DMS79 (cell line): ENCODE measurements around the gene CHAF1A.

Experiments used
- DNase-seq: peaks from one replicate; lab custom pipeline; 2025; lab: John Stamatoyannopoulos, UW

The CHAF1A gene

DNA sequence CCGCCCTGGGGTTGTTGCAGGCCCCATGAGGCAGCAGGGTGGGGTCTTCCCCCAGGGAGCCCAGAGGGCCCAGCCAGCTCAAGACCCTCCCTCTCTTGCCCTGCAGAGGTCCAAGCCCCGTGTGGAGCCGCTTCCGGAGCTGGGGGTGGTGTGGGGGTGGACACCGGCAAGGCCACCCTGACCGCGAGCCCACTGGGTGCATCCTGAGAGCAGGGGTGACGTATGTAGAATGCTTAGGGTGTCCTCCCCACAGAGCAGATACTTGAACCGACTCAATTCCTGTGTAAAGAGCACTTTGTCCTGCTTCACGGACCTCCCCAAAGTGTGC, 40.3 kb downstream of the CHAF1A start:
- no peak for DNase-seq

GRCh38 chr19:4443188-4443587, 40.7 kb downstream of the CHAF1A start:
- no peak for DNase-seq

DNA sequence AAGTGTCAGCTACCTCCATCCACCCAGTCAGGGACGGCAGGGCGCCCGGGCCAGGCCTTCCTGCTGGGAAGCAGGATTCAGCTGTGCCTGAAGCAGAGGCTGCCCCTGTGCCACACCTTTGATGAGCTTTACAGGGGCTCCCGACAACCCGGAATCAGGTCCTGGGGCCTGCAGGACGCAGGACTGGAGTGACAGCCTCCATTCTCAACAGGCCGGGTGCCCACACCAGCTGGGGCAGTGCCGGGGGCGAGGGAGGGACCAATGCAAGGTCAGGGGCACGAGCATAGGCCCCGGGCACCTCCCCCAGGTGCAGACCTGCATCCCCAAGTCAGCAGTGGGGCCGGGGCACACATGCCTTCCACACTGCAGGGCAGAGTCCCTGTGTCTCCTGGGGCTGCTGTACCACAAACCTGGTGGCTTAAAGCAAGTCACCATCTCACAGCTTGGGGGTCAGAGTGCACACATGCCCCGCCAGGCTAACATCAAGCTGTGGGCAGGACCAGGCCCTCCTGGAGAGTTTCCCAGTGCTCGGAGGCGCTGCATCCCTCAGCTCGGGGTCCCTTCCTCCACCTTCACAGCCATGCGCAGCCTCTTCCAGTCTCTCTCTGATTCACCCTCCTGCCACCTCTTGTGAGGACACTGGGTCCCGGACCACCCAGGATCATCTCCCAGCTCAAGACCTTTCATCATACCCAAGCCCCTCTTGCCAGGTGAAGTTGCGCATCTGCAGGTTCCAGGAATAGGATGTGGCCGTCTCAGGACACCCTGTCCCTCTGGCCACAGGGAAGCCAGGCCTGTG, 41.7 kb downstream of the CHAF1A start:
- DNase-seq: no peak

DNA sequence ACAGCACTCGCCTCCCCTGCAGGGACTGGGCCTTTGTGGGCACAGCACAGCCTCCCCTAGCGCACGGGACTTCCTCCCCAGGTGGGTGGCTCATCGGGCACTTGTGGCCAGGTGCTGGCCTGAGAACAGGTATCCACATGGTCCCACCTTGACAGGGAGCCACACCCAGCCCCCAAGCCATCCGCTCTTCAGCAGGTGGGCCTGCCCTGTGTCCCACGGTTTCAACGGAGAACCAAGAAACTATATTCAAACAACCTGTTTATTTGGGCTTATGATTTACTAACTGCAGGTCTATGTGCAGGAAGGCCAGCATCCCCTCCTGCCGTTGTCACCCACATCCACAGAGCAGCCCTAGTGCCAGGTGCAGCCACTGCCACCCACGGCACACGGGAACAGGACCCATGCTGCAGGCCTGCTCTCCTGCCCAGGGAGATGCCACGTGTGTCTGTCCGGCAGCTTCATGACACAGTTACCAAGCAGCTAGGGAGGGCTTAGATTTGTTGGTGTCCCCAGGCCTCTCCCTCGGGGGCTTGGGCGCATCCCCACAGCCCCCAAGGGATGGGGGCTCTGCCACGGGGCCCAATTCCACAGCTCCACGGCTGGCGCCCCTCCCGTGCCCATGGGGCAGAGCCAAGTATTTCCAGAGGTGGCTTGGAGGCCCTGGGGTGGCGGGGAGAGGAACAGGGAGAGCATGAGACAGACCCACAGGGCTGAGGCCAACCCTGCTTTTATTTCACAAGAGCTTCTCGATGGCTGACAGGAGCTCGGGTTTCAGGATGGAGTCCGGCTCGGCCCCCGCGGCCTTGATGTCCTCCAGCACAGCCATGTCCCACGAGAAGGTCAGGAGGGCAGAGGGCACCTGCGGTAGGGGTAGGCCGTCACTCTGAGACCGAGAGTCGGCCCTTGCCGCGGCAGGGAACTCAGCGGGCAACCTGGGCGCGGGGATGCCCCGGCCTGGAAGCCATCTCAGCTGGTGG, 42.6 kb downstream of the CHAF1A start:
- no peak for DNase-seq

DNA sequence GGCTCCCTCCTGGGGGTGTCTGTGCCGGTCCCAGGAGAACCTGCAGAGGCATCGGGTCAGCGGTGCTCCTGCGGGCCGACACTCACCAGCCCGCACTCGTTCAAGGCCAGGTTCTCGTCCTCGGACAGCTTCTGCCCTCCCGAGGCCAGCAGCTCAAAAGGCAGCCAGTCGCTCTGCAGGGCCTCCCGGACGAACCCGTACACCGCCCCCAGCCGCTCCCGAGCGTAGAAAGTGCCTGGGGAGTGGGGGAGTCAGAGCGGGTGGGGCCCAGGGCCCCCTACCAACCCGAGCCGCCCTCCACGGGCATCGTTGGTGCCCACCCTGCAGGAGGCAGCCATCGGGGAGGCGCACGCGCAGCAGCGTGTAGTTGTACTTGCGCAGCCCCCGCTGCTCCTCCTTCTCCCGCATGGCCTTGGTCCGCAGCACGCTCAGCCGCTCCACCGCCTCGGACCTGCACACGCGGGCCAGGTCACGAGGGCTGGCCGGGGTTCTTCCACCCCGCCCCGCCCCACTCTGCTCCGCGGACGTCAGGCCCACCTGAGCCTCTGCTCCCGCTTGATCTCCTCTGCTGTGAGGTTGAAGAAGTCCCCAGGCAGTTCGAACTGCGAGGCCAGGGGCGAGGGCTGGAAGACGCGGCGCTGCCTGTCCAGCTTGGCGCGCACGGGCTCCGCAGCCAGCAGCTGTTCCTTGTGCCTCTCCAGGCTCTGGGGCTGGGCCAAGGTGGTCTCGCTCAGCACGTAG, 43.7 kb downstream of the CHAF1A start:
- no peak for DNase-seq

DNA sequence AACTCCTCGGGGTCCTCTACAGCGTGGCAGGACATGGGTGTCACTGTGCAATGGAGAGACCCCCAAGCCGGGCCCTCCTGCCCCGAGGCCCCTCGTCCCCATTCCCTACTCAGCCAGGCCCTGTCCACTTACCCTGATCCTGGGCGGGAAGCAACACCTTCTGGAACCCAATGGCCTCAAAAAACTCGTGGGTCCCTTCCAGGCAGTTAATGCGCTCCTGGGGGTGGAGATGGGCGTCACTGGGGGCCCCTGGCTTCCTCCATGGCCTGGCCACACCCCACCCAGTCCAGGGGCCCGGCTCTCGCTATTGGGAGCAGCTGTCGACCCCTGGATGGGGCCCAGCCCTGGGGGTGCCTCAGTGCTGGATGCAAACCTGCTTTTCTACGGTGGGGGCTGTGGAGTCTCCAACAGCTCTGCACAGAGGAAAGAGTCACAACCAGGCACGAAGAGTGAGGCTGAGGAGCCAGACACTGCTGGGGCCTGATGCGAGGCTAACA, 44.3 kb downstream of the CHAF1A start:
- DNase-seq: no peak

- DNase-seq: no peak
Observed at GRCh38 chr19:4447327-4448146, 45.1 kb downstream of the CHAF1A start.

DNA sequence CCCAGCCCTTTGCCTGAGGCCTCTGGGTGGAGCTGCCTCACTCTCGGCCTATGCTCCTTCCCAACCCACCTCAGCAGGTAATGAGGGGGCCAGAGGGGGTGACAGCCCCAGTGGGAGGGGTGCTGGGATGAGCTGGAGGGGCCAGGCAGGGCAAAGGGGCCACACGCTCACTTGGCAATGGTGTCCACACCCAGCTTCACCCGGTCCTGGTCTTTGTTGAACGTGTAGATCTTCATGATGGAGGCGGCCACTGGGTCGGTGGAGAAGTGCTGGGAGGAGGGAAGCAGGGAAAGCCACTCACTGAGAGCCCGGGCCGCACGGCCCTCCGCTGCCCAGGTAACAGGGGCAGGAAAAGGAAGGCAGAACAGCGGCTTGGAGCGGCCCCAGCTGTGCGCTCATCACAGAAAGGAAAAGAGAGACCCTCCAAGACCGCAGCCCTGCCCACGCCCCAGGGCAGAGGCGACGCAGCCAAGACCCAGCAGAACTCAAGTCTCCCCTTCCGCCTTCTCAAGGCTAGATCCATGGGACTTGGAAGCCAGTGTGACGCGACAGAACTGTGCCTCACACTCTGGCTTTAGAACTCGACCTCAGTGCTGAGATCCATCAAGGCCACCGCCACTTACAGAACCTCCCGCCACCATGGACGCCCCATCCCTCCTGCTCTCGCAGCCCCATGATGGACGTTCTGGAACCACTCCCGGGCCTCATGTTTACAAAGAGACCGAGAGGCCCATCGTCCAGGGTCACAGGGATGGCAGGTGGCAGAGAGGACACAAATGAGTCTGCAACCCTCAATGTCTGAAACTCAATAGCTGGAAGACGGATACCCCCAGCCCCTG, 45.9 kb downstream of the CHAF1A start:
- no peak for DNase-seq

DNA sequence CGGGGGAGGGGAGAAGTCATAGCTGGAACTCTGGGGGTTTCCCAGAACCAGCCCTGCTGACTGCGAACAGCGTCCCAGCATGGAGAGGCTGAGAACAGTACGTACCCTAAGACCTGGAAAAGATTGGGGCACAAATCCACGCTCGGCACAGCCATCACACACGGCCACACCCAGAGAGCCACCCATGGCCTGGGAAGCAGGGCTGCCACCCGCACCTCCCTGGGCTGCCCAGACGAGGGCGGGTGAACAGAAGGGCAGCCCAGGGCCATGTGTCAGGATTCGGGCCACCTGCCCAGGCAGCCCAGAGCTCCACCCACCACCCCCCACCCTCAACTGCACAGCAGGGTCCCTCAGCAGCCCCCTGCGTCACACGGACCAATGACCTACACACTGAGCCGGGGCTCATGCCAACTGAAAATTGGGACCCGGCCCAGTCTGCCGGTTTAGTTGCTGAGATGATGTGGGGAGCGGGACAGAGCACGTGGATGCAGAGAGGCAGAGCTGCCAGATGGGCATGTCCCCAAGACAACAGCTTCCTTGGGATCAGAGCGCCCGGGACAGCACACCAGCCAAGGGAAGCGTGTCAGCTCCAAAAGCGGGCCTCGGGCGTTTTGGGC, 46.7 kb downstream of the CHAF1A start:
- no peak for DNase-seq

- no peak for DNase-seq
Observed at GRCh38 chr19:4449639-4450028, 47.2 kb downstream of the CHAF1A start.

GRCh38 chr19:4452230-4452990, 50.0 kb downstream of the CHAF1A start:
- DNase-seq: no peak

- no peak for DNase-seq
Observed at GRCh38 chr19:4453232-4454179, 51.1 kb downstream of the CHAF1A start.

GRCh38 chr19:4454747-4455718, 52.6 kb downstream of the CHAF1A start:
- no peak for DNase-seq

DNA sequence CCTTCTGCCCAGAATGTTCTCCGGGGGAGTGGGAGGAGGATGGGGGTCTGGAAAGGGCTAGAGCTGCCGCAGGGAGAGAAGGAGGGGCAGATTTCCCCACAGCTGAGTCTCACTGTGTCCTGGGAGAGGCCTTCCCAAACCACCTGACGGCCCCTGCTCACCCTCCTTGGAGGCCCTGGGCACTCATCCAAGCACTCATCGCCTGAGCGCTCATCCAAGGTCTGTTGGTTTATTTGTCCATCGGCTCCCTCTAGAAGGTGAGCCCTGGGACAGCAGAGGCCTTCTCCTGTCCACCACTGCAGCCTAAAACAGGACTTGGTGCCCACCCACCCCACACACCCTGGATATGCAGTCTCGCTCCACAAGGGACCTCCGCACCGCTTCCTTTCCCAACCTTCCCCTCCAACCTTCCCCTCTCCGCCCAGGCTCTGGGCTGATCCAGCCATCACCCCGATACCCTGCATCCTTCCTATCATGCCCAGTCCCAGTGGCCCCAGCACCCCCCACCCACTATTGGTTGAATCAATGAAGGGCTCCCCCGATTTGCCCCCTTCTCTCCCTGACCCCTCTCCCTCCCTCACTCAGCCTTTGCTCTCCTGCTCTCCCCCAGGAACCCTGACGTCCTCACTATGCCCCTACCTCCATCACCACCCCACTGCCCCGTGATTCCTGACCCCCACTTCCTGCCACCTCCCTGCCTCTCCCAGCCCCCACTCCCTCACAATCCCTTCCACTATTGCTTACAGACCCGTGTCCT, 53.5 kb downstream of the CHAF1A start:
- DNase-seq: peak; percentile 79

- DNase-seq: peak; percentile 14
Observed at GRCh38 chr19:4456476-4456842, 54.0 kb downstream of the CHAF1A start.
